Measurements from ENCODE around the gene CDC42SE1.

The CDC42SE1 gene

DNA sequence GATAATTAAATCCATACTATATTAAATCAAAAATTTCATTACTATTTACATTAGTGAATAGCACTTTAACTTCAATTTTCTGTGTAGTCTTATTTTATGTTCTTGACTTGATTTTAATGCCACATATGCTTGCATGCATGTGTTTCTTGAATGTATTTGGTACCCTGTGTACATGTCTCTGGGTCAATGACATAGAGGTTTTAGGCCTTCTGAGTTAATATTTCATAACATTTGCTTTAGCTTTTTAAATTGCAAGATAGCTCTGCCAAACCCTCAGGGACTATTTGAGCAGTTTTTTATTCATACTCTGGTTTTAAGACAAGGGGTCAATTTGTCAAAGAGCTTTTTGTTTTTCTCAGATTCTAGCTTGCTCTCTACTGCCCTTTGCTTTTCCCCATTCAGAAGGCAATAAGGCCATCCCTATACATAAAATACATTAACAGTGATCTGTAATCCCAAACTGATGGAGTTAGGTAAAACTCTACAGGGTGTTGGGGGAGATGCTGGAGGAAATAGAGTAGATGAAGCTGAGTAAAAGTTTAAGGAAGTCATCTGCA, 5.7 kb upstream of the CDC42SE1 start:
- TF ChIP-seq POLR2A (IDR thresholded peaks at IDR 0.05; ENCODE audit: low read depth, low read length) (no peak), TAF1 (IDR thresholded peaks at IDR 0.05; ENCODE audit: borderline replicate concordance, low read depth, low read length) (no peak), POLR2AphosphoS5 (IDR thresholded peaks at IDR 0.05; ENCODE audit: low read depth, low read length) (no peak)
- DNase-seq (ENCODE audit: insufficient read length) (no peak), FAIRE-seq (no peak)

- DNase-seq (ENCODE audit: insufficient read length) (no peak), FAIRE-seq (no peak)
- TF ChIP-seq TAF1 (IDR thresholded peaks at IDR 0.05; ENCODE audit: borderline replicate concordance, low read depth, low read length) (no peak), POLR2A (IDR thresholded peaks at IDR 0.05; ENCODE audit: low read depth, low read length) (no peak), POLR2AphosphoS5 (IDR thresholded peaks at IDR 0.05; ENCODE audit: low read depth, low read length) (no peak)
Observed at GRCh38 chr1:151062741-151063371, 3.4 kb upstream of the CDC42SE1 start.

GRCh38 chr1:151061704-151062103, 2.3 kb upstream of the CDC42SE1 start:
- DNase-seq (ENCODE audit: insufficient read length): no peak
- no peak for FAIRE-seq

GRCh38 chr1:151060657-151061421, 1.4 kb upstream of the CDC42SE1 start:
- DNase-seq (ENCODE audit: insufficient read length): no peak
- TF ChIP-seq POLR2A (IDR thresholded peaks at IDR 0.05; ENCODE audit: low read depth, low read length) (no peak), TAF1 (IDR thresholded peaks at IDR 0.05; ENCODE audit: borderline replicate concordance, low read depth, low read length) (no peak), POLR2AphosphoS5 (IDR thresholded peaks at IDR 0.05; ENCODE audit: low read depth, low read length) (no peak)
- FAIRE-seq: no peak

More at GRCh38 chr1:151061704-151062103, 2.3 kb upstream of the CDC42SE1 start:
- no peak for TF ChIP-seq POLR2A (IDR thresholded peaks at IDR 0.05; ENCODE audit: low read depth, low read length)
- no peak for TF ChIP-seq TAF1 (IDR thresholded peaks at IDR 0.05; ENCODE audit: borderline replicate concordance, low read depth, low read length)
- no peak for TF ChIP-seq POLR2AphosphoS5 (IDR thresholded peaks at IDR 0.05; ENCODE audit: low read depth, low read length)

GRCh38 chr1:151060007-151060656, 710 bp upstream of the CDC42SE1 start, which contains the start of gene MLLT11:
Gene MLLT11, plus strand, starts transcription at chr1:151060397. Its CDS starts 6,828 bp downstream, at chr1:151067225.
- no peak for FAIRE-seq
- no peak for DNase-seq (ENCODE audit: insufficient read length)
- TF ChIP-seq POLR2A (IDR thresholded peaks at IDR 0.05; ENCODE audit: low read depth, low read length) (no peak), POLR2AphosphoS5 (IDR thresholded peaks at IDR 0.05; ENCODE audit: low read depth, low read length) (no peak), TAF1 (IDR thresholded peaks at IDR 0.05; ENCODE audit: borderline replicate concordance, low read depth, low read length) (0 out of 2 replicates have a peak, but pooled peaks have one; percentile 46)

DNA sequence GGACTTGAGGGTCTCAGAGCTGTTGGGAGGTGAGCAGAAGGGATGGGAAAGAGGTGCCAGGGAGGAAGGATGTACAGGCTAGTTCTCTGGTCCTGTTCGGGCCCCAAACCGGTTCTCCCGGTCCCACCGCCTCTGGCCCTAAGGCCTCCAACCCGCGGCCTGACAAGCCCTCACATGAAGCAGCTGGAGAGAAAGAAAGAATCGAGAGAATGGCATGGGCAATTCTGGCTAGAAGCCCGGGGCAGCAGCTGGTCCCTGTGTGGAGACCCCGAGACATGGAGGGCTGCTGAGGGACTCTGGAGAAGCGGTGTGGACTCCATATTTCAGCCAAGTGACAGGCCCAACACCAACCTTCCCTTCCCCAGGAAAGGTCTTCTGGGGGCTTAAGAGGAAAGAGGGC, 730 bp downstream of the CDC42SE1 start:
- DNase-seq (ENCODE audit: insufficient read length) (no peak), FAIRE-seq (no peak)
- no peak for TF ChIP-seq POLR2A (IDR thresholded peaks at IDR 0.05; ENCODE audit: low read depth, low read length)
- no peak for TF ChIP-seq TAF1 (IDR thresholded peaks at IDR 0.05; ENCODE audit: borderline replicate concordance, low read depth, low read length)
- no peak for TF ChIP-seq POLR2AphosphoS5 (IDR thresholded peaks at IDR 0.05; ENCODE audit: low read depth, low read length)

- no peak for DNase-seq (ENCODE audit: insufficient read length)
- no peak for FAIRE-seq
- peak; percentile 3; the same call in 1 of the 2 replicates for TF ChIP-seq POLR2AphosphoS5 (IDR thresholded peaks at IDR 0.05; ENCODE audit: low read depth, low read length)
- TF ChIP-seq POLR2A (IDR thresholded peaks at IDR 0.05; ENCODE audit: low read depth, low read length): no peak; the same call in none of the 2 replicates
- TF ChIP-seq TAF1 (IDR thresholded peaks at IDR 0.05; ENCODE audit: borderline replicate concordance, low read depth, low read length): no peak
Observed at GRCh38 chr1:151056149-151056548, 3.3 kb downstream of the CDC42SE1 start.

DNA sequence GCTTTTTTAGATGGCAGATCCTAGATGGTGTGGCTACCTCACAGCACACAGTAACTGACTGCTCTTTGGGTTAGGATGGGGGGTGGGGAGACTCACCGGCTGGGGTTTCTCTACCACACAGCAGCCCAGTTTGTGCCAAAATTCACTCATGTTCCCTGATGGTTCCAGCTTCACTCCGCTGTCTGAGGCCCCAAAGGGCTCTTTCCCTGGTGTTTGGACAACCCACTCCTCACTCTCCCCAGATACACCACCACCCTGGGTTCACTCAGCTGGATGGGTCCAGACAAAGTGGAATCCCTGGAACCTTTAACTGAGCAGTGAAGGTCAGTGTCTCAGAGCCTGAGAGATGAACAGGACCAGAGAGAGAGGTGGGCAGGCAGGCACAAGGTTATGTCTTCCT, 3.8 kb downstream of the CDC42SE1 start:
- TF ChIP-seq POLR2A (IDR thresholded peaks at IDR 0.05; ENCODE audit: low read depth, low read length) (no peak), POLR2AphosphoS5 (IDR thresholded peaks at IDR 0.05; ENCODE audit: low read depth, low read length) (no peak), TAF1 (IDR thresholded peaks at IDR 0.05; ENCODE audit: borderline replicate concordance, low read depth, low read length) (no peak)
- FAIRE-seq (no peak), DNase-seq (ENCODE audit: insufficient read length) (no peak)

DNA sequence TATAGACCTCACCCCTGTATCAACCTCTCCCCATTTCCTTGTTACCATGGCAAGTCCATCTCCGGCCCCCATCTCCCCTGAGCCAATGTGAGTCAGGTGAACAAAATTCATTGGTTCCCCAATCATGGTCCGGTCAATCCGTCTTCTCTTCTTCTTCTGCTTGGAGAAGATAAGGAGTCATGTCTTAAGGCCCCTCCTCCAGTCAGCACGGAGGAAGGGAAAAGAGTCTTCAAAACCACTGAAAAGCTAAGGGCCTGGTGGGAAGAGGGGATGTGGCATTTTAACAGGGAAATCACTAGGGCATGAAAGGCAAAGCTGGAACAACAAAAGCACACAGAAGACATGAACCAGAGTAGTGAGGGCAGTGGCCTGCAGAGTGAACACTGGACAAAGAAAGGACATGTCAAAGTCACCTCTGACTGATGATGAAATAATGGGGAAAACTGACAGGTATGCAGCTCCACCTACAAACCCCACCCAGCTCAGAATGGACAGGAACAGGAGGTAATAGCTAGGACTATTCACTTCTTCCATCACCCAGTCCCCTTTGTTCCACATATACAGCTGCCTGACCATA, 4.4 kb downstream of the CDC42SE1 start:
- no peak for FAIRE-seq
- no peak for TF ChIP-seq POLR2AphosphoS5 (IDR thresholded peaks at IDR 0.05; ENCODE audit: low read depth, low read length)
- TF ChIP-seq TAF1 (IDR thresholded peaks at IDR 0.05; ENCODE audit: borderline replicate concordance, low read depth, low read length): no peak
- TF ChIP-seq POLR2A (IDR thresholded peaks at IDR 0.05; ENCODE audit: low read depth, low read length): no peak
- no peak for DNase-seq (ENCODE audit: insufficient read length)

DNA sequence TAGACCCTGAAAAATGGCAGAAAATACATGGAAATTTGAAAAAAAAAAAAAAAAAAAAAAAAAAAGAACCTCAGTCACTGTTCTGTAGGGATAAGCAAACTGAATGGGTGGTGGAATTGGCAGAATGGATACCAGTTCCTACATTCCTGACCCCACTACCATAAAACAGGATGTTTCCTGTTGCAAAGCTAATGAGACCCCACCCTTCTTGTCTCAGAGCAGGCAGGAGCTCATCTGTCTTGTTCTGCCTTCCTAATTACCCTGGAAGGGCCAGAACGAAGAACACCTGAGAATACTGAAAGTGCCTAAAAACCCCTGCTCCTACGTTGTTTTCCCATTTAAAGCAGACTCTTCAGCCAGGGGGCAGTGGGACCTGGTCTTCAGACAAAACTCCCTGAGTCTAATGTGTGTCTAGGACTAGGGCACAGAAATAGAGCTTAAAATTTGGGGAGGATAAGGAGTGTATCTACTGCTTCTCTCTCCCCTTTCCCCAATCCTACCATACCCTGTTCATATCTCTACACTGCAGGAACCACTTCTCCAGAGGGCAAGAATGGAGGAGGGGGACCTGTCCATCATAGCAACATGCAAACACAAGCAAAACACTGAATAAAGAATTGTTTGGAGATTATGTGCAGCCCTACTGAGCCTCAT, 7.9 kb downstream of the CDC42SE1 start:
- 0 out of 2 replicates have a peak, but pooled peaks have one; percentile 32 for TF ChIP-seq POLR2A (IDR thresholded peaks at IDR 0.05; ENCODE audit: low read depth, low read length)
- TF ChIP-seq TAF1 (IDR thresholded peaks at IDR 0.05; ENCODE audit: borderline replicate concordance, low read depth, low read length): no peak
- peak; percentile 76 for TF ChIP-seq POLR2AphosphoS5 (IDR thresholded peaks at IDR 0.05; ENCODE audit: low read depth, low read length)
- no peak for DNase-seq (ENCODE audit: insufficient read length)
- no peak for FAIRE-seq

All from GM12892 (cell line).